HG02798 (cell line): Measurements from ENCODE around the gene ZKSCAN7.
A peak's percentile ranks its signal among the peaks of the same experiment; 100 is the strongest.
"Not testable (repeated sequence)": the region's sequence is repeated elsewhere in the genome, so short reads cannot be mapped to it uniquely, and the experiment has no call there.

Source experiments
- ATAC-seq: cut with Tn5 transposase; IDR thresholded peaks from one replicate; pipeline ENCODE4 v1.9.1; 2021; ENCODE audit warnings: mild to moderate bottlenecking; ENCODE audit not compliant: unreplicated experiment, poor library complexity

ZKSCAN7 gene

DNA sequence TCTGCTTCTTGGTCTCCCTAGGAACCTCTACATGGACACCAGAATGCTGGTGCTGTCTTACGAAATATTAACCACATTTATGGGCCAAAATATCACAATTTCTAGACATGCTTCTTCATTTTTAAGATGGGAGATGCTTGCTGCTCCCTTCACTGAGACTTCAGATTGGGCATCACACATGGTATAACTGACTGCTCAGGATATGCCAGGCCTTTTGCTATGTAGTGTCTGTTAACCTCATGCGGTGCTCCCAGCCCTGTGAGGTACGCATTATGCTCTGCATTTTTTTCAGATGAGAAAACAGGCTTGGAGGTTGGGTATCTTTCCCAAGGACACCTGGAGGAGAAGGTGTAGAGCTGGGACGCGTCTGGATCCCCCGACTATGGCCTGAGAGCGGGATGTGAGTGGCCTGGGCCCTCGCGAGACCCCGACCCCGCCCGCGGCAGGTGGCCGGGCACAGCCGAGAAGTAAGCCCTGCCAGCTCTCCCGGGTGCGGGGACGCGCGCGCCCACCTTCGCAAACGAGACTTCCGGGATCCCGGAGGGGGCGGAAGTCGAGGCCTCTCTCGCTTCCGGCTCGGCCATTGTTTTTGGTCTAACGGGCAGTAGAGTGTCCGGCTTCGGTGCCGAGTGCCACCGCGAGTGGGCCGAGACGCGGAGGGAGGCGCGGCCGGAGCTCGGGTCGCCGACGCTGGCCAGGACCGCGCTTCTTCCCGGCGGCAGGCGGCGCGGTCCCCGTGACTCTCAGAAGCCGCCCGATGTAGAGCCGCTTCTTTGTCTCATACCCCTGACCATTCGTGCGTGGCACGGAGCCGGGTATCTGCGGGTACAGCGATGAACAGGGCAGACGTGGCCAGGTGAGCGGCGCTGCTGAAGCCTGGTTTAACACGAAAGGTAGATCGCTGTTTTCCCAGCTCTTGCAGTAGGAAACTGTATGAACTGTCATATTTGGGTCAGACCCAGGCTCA, at the start of gene ZKSCAN7:
Gene ZKSCAN7 (plus strand): TSS at position 568 of the 967 bp plus-strand sequence. CDS start 1,855 bp downstream, outside the sequence.
- ATAC-seq: peak; percentile 82

- no peak for ATAC-seq
Observed at GRCh38 chr3:44506556-44506955, 48.4 kb upstream of the ZKSCAN7 start.

- ATAC-seq: no peak
Observed at GRCh38 chr3:44506961-44507360, 48.0 kb upstream of the ZKSCAN7 start.

GRCh38 chr3:44509393-44509921, 45.5 kb upstream of the ZKSCAN7 start:
- ATAC-seq: no peak

DNA sequence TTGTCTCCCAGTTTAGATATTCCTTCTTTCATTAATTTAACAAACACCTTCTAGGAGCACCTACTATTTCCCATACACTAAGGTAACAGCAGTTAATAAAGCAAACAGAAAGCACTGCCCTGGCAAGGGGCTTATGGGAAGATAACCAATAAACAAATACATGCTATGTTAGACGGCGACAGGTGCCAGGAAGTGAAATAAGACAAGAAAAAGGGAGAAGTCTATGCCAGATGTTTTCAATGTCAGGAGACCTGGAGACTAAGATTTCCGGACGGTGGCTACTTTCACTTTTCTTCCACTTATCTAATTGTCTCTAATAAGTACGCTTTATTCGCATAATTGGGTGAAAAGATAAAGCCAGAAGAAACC, 45.0 kb upstream of the ZKSCAN7 start:
- peak; percentile 36 for ATAC-seq

DNA sequence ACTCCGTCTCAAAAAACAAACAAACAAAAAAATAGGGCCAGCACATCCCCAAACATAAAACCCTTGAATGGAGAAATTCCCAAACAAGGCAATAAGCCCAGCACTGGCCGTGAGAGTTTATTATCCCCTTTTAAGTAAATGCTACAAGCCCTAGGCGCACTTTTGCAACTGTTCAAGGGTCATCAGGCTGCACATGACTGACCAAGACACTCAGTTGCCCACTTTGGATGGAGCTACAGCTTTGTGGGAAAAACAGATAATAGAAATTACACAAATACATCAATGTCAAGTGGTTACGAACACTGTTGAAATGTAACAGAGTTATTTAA, 43.8 kb upstream of the ZKSCAN7 start:
- no peak for ATAC-seq

DNA sequence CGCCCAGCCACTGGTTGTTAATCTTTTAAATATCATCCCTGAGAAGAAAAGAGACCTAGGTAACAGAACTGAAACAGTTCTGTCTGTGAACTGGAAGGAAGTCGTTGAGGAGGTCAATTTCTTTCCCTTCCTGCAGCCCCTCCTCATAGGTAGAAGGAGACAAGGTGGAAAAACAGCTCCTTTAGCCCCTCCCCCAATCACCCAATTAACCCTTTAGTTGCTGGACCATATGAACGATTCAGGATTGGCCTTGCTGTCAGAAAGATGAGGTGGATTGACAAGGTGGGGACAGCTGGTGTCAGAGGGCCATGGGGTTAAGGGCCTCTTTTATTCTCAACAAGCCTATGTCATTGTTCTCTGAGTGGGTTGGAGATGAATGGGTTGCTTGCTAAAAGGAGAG, 41.5 kb upstream of the ZKSCAN7 start:
- ATAC-seq: no peak

DNA sequence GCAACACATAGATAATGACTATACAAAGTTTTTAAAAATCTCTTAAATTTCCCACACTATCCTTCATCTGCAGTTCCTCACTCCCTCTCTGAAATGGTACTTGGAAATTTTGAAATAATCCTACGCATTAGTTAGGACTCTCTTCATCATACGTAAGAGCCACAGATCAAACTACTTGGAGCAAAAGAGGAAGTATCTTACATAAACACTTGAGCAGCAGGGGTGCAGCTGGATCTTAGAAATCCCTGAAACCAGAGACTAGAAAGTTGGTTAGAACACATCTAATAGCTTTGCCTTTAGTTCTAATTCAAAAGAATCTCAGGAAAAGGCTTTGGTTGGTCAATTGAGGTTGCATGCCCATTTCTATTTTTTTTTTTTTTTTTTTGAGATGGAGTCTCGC, 38.8 kb upstream of the ZKSCAN7 start:
- ATAC-seq: no peak

GRCh38 chr3:44518782-44519156, 36.2 kb upstream of the ZKSCAN7 start:
- no peak for ATAC-seq

DNA sequence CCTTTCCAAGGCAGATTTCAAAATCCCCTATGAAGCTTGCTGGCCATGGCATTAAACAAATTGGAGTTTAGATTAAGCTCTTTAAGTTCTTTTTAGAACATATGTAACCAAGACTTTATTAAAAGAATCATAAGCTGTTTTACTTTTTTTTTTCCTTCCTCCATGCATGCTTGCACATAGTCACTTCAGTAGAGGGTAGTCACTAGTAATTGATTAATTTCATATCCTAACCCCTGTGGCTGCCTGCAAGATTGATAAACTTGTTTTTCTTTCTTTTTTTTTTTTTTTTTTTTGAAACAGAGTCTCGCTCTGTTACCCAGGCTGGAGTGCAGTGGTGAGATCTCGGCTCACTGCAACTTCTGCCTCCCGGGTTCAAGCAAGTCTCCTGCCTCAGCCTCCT, 33.3 kb upstream of the ZKSCAN7 start:
- no peak for ATAC-seq

DNA sequence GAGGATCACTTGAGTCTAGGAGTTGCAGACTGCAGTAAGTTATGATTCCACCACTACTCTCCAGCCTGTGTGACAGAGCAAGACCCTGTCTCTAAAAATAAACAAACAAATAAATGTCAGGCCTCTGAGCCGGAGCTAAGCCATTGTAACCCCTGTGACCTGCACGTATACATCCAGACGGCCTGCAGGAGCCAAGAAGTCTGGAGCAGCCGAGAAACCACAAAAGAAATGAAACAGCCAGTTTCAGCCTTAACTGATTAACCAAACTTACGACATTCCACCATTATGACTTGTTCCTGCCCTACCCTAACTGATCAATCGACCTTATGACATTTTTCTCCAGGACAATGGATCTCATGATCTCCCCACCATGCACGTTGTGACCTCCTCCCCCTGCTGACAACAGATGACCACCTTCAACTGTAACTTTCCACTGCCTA, 32.5 kb upstream of the ZKSCAN7 start:
- no peak for ATAC-seq

GRCh38 chr3:44525060-44525459, 29.9 kb upstream of the ZKSCAN7 start:
- ATAC-seq: no peak

- no peak for ATAC-seq
Observed at GRCh38 chr3:44529927-44530326, 25.1 kb upstream of the ZKSCAN7 start.

- ATAC-seq: no peak
Observed at GRCh38 chr3:44530911-44531310, 24.1 kb upstream of the ZKSCAN7 start.

- not testable (repeated sequence) for ATAC-seq
Observed at GRCh38 chr3:44534659-44535058, 20.3 kb upstream of the ZKSCAN7 start.

- ATAC-seq: no peak
Observed at GRCh38 chr3:44535364-44535763, 19.6 kb upstream of the ZKSCAN7 start.

GRCh38 chr3:44544811-44545210, 10.2 kb upstream of the ZKSCAN7 start:
- ATAC-seq: not testable (repeated sequence)

- no peak for ATAC-seq
Observed at GRCh38 chr3:44555723-44556122, 730 bp downstream of the ZKSCAN7 start.

GRCh38 chr3:44557074-44557473, 2.1 kb downstream of the ZKSCAN7 start:
- ATAC-seq: no peak

GRCh38 chr3:44561076-44561475, 6.1 kb downstream of the ZKSCAN7 start:
- ATAC-seq: no peak

DNA sequence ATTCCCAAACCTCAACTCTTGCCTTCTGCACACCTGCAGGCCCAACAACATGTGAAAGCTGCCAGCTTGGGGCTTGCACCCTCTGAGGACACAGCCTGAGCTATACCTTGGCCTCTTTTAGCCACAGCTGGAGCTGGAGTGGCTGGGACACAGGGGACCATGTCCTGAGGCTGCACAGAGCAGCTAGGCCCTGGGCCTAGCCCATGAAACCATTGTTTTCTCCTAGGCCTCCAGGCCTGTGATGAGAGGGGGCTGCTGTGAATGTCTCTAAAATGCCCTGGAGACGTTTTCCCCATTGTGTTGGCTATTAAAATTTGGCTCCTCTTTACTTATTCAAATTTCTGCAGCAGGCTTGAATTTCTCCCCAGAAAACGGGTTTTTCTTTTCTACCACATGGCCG, 7.2 kb downstream of the ZKSCAN7 start:
- ATAC-seq: no peak

- ATAC-seq: no peak
Observed at GRCh38 chr3:44568561-44568960, 13.6 kb downstream of the ZKSCAN7 start.
